ENCODE data around the gene CMTM6.

GRCh38 chr3:32493437-32494414 is 8.9 kb downstream of the CMTM6 start:
- TF ChIP-seq CTCF (IDR thresholded peaks at IDR 0.05) (no peak), POLR2A (IDR thresholded peaks at IDR 0.05) (no peak)

All from upper lobe of left lung (tissue), 4 donors.